ENCODE results near the gene ABCB4.

DNA sequence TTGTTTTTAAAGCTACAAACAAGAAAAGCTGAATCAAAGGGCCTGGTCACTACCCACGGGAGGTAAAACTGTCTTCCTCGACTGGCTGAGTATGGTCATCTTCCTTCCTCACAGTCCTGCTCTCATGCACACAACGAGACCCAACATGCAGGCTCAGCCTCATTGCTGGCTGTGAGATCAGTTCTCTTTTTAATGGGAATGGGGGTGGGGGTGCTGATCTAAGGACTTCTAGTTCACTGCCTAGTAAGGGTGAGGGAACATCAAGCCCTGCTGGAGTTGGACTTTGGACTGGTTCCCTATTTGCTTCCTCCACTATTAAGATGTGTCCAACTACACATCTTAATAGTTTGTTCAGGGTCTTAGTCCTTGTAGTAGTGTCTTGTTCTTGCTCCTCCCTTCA, 48.2 kb downstream of the ABCB4 start:
- TF ChIP-seq, protein P1, sequence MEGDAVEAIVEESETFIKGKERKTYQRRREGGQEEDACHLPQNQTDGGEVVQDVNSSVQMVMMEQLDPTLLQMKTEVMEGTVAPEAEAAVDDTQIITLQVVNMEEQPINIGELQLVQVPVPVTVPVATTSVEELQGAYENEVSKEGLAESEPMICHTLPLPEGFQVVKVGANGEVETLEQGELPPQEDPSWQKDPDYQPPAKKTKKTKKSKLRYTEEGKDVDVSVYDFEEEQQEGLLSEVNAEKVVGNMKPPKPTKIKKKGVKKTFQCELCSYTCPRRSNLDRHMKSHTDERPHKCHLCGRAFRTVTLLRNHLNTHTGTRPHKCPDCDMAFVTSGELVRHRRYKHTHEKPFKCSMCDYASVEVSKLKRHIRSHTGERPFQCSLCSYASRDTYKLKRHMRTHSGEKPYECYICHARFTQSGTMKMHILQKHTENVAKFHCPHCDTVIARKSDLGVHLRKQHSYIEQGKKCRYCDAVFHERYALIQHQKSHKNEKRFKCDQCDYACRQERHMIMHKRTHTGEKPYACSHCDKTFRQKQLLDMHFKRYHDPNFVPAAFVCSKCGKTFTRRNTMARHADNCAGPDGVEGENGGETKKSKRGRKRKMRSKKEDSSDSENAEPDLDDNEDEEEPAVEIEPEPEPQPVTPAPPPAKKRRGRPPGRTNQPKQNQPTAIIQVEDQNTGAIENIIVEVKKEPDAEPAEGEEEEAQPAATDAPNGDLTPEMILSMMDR (IDR thresholded peaks at IDR 0.05), result no peak
- TF ChIP-seq POLR2A (IDR thresholded peaks at IDR 0.05), result no peak

All from uterus (tissue), 2 donors.